A549 (cell line): Measurements from ENCODE around the gene DDX43. TPM values are rescaled to one million over a fixed set of nuclear protein-coding genes. Genes with fewer than 3 reads are reported as not detected.

Source experiments
- ATAC-seq, 2 experiments: fragments of 200-7000 bp in 1 of 2; fragments of >200 bp in 1 of 2; cut with Nextera tagmentation in 1 of 2; cut with Tn5 transposase in 1 of 2; 3 replicates each; pipeline versions ENCODE4 v1.8.0 to v1.9.1; 2018 to 2020; ENCODE audit warnings: mild to moderate bottlenecking in 1 of 2, moderate library complexity in 1 of 2
- CTCF ChIA-PET: fragments of 300-600 bp; sonication (Branson Sonifier 250); formaldehyde crosslinking; extraction: SDS; loops from one replicate; lab custom pipeline; 2021; ENCODE audit warnings: antibody characterized with exemption, inconsistent platforms; lab: Yijun Ruan, JAX
- POLR2A ChIA-PET: fragments of 350-600 bp; formaldehyde crosslinking; extraction: SDS; loops from one replicate; lab custom pipeline; 2021; ENCODE audit warnings: antibody characterized with exemption, inconsistent platforms; lab: Yijun Ruan, JAX
- DNase-seq, 2 experiments: peaks; one replicate each; pipeline versions ENCODE4 v3.0.0 to v3.0.0-alpha.2; 2011 to 2016; ENCODE audit warnings: low read depth in 1 of 2, low spot score in 1 of 2
- FAIRE-seq: peaks from 2 replicates; lab custom pipeline; 2011; peaks lifted over from hg19 to GRCh38; lab: Jason Lieb, UNC
- H3K27ac ChIP-seq, 2 experiments: fragments of >200 bp; sonication (Bioruptor Twin); formaldehyde crosslinking; 3 replicates each; pipeline ENCODE4 v1.5.1; 2016 to 2017
- H3K4me1 ChIP-seq: fragments of >200 bp; sonication (Bioruptor Twin); formaldehyde crosslinking; 3 replicates; pipeline ENCODE4 v1.6.1; 2016
- H3K4me2 ChIP-seq: fragments of >200 bp; sonication (Bioruptor Twin); formaldehyde crosslinking; 3 replicates; pipeline ENCODE4 v1.6.1; 2016
- H3K4me3 ChIP-seq: fragments of >200 bp; sonication (Bioruptor Twin); formaldehyde crosslinking; 3 replicates; pipeline ENCODE4 v1.5.1; 2016
- H3K9me3 ChIP-seq: fragments of >200 bp; sonication (Bioruptor Twin); formaldehyde crosslinking; 3 replicates; pipeline ENCODE4 v1.6.1; 2016
- CBX2 ChIP-seq: fragments of 200-600 bp; sonication (generic); IDR thresholded peaks from 2 replicates; pipeline ENCODE4 v1.6.1; 2016; ENCODE audit warnings: low read depth, mild to moderate bottlenecking, borderline replicate concordance
- CBX8 ChIP-seq: fragments of 200-600 bp; sonication (generic); IDR thresholded peaks from 2 replicates; pipeline ENCODE4 v1.6.1; 2016
- CHD2 ChIP-seq: fragments of 150-350 bp; IDR thresholded peaks from 2 replicates; pipeline ENCODE4 v1.6.1; 2014; ENCODE audit warnings: low read length; ENCODE audit not compliant: partially characterized antibody
- EHMT2 ChIP-seq: fragments of 200-600 bp; sonication (generic); IDR thresholded peaks from 2 replicates; pipeline ENCODE4 v1.6.1; 2016; ENCODE audit warnings: antibody characterized with exemption, low read depth, mild to moderate bottlenecking, moderate library complexity
- EP300 ChIP-seq, 2 experiments: fragments of >200 bp; sonication (Bioruptor Twin); formaldehyde crosslinking; IDR thresholded peaks; 2 replicates in 1 of 2; 3 replicates in 1 of 2; pipeline ENCODE4 v1.6.1; 2016 to 2017
- GATA3 ChIP-seq: IDR thresholded peaks from 2 replicates; pipeline ENCODE4 v1.6.1; 2012; ENCODE audit warnings: borderline replicate concordance
- HDAC2 ChIP-seq: fragments of 200-600 bp; sonication (generic); IDR thresholded peaks from 2 replicates; pipeline ENCODE4 v1.6.1; 2016
- HEYL ChIP-seq: fragments of 250-450 bp; sonication (Bioruptor Pico); IDR thresholded peaks from 2 replicates; pipeline ENCODE4 v1.8.0; 2021; ENCODE audit warnings: mild to moderate bottlenecking, moderate library complexity
- HOXB13 ChIP-seq: fragments of 250-450 bp; sonication (Bioruptor Pico); IDR thresholded peaks from 2 replicates; pipeline ENCODE4 v1.5.0; 2020; ENCODE audit warnings: low read depth, mild to moderate bottlenecking, moderate library complexity
- HOXB5 ChIP-seq: fragments of 250-450 bp; sonication (Bioruptor Pico); IDR thresholded peaks from 2 replicates; pipeline ENCODE4 v1.5.0; 2020; ENCODE audit warnings: mild to moderate bottlenecking, moderate library complexity
- JUN ChIP-seq, 2 experiments: fragments of >200 bp; sonication (Bioruptor Twin); formaldehyde crosslinking; IDR thresholded peaks; 2 replicates in 1 of 2; 3 replicates in 1 of 2; pipeline ENCODE4 v1.6.1; 2016 to 2017
- JUNB ChIP-seq: fragments of >200 bp; sonication (Bioruptor Twin); formaldehyde crosslinking; IDR thresholded peaks from 2 replicates; pipeline ENCODE4 v1.6.1; 2016
- KDM1A ChIP-seq: fragments of 200-600 bp; sonication (generic); IDR thresholded peaks from 2 replicates; pipeline ENCODE4 v1.6.1; 2016; ENCODE audit warnings: low read depth, mild to moderate bottlenecking
- KDM5A ChIP-seq: fragments of 200-600 bp; sonication (generic); IDR thresholded peaks from 2 replicates; pipeline ENCODE4 v1.6.1; 2016; ENCODE audit warnings: antibody characterized with exemption, mild to moderate bottlenecking
- MAZ ChIP-seq: fragments of 150-350 bp; IDR thresholded peaks from 2 replicates; pipeline ENCODE4 v1.6.1; 2014; ENCODE audit warnings: antibody characterized with exemption, low read depth, low read length, borderline replicate concordance
- NR3C1 ChIP-seq: fragments of >200 bp; sonication (Bioruptor Twin); formaldehyde crosslinking; IDR thresholded peaks from 3 replicates; pipeline ENCODE4 v1.6.1; 2017
- PHF8 ChIP-seq: fragments of 200-600 bp; sonication (generic); IDR thresholded peaks from 2 replicates; pipeline ENCODE4 v1.6.1; 2016; ENCODE audit warnings: low read depth, mild to moderate bottlenecking, antibody characterized with exemption, moderate library complexity, borderline replicate concordance
- RARB ChIP-seq: fragments of 250-450 bp; sonication (Bioruptor Pico); IDR thresholded peaks from 2 replicates; pipeline ENCODE4 v1.8.0; 2021; ENCODE audit warnings: mild to moderate bottlenecking, moderate library complexity
- RCOR1 ChIP-seq: fragments of 150-350 bp; IDR thresholded peaks from 2 replicates; pipeline ENCODE4 v1.6.1; 2014; ENCODE audit warnings: antibody characterized with exemption, low read length, low read depth
- RFX5 ChIP-seq: fragments of 450-650 bp; IDR thresholded peaks from 2 replicates; pipeline ENCODE4 v1.7.1; 2014; ENCODE audit warnings: antibody characterized with exemption, mild to moderate bottlenecking, moderate library complexity
- RNF2 ChIP-seq: fragments of 200-600 bp; sonication (generic); IDR thresholded peaks from 2 replicates; pipeline ENCODE4 v1.6.1; 2016; ENCODE audit warnings: low read depth, mild to moderate bottlenecking, antibody characterized with exemption, moderate library complexity, borderline replicate concordance
- SMC3 ChIP-seq: fragments of >200 bp; sonication (Bioruptor Twin); formaldehyde crosslinking; IDR thresholded peaks from 3 replicates; pipeline ENCODE4 v1.6.1; 2018; ENCODE audit warnings: inconsistent platforms
- TFCP2L1 ChIP-seq: fragments of 250-450 bp; sonication (Bioruptor Pico); IDR thresholded peaks from 2 replicates; pipeline ENCODE4 v1.5.0; 2021; ENCODE audit warnings: mild to moderate bottlenecking
- ZC3H11A ChIP-seq: fragments of 450-650 bp; IDR thresholded peaks from 2 replicates; pipeline ENCODE4 v1.6.1; 2014; ENCODE audit warnings: antibody characterized with exemption, mild to moderate bottlenecking
- ZSCAN20 ChIP-seq: fragments of 250-450 bp; sonication (Bioruptor Pico); IDR thresholded peaks from 2 replicates; pipeline ENCODE4 v1.8.0; 2022; ENCODE audit warnings: mild to moderate bottlenecking, moderate library complexity
- WGBS: methylation state at CpG from one replicate; pipeline ENCODE4 v1.1.6; 2017; ENCODE audit errors: missing lambda C conversion rate; 5-methylcytosine and 5-hydroxymethylcytosine counted together
- polyA plus RNA-seq, 4 experiments: library from polyadenylated mRNA; depleted of rRNA in 3 of 4; stranded (reverse); fragments of >200 nt; fragmentation: RNase III in 1 of 4; extraction: RNeasy Plus Mini Kit Qiagen cat#74134 plus additional on column Dnase treatment in 1 of 4; gene quantifications; 2 replicates in 3 of 4; 3 replicates in 1 of 4; pipeline ENCODE4 v1.2.3, GENCODE V29; 2011 to 2017
- TF ChIP-seq, protein P1 (sequence below): fragments of 250-450 bp; sonication (Bioruptor Pico); IDR thresholded peaks from 2 replicates; pipeline ENCODE4 v1.5.0; 2020; ENCODE audit warnings: low read depth, mild to moderate bottlenecking, moderate library complexity
- TF ChIP-seq, protein P2 (sequence below): IDR thresholded peaks from 2 replicates; pipeline ENCODE4 v1.6.1; 2012; ENCODE audit warnings: low read depth, borderline replicate concordance

Gene DDX43
- polyA plus RNA-seq, 2 of the 4 experiments (the other 2 are of a cell fraction) = not detected

DNA sequence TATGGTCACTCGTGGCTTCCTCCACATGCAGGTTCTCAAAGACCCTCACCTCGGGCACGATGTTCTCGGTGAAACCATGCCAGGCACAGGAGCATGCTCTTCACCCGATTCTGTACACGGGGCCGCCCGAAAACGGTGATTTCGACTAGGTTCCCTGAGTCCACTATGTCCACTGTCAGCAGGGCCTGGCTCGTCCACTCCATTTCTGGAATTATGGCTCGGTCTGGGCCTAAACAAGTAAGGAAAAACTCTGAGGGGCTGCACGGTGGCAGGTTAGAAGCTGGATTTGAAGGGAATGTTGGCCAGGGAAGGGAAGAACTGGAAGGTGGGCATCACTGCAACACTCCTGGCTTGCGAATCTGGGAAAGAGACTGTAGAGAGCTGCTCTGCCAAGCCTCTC is 25.5 kb upstream of the DDX43 start:
- FAIRE-seq = no peak
- no peak for TF ChIP-seq RCOR1
- no peak for TF ChIP-seq CBX2
- no peak for TF ChIP-seq HDAC2
- no peak for TF ChIP-seq JUNB
- TF ChIP-seq HOXB5 (CRISPR knock-in tag) = no peak
- no peak for TF ChIP-seq TFCP2L1 (CRISPR knock-in tag)
- no peak for TF ChIP-seq RNF2
- TF ChIP-seq KDM1A = no peak
- TF ChIP-seq JUN (IDR thresholded peaks at IDR 0.05) = no peak
- TF ChIP-seq MAZ = no peak
- no peak for TF ChIP-seq EP300 (IDR thresholded peaks at IDR 0.05)
- TF ChIP-seq ZSCAN20 (CRISPR knock-in tag) = no peak
- no peak for TF ChIP-seq RARB (CRISPR knock-in tag)
- no peak for TF ChIP-seq ZC3H11A
- TF ChIP-seq HEYL (CRISPR knock-in tag) = no peak

DNA sequence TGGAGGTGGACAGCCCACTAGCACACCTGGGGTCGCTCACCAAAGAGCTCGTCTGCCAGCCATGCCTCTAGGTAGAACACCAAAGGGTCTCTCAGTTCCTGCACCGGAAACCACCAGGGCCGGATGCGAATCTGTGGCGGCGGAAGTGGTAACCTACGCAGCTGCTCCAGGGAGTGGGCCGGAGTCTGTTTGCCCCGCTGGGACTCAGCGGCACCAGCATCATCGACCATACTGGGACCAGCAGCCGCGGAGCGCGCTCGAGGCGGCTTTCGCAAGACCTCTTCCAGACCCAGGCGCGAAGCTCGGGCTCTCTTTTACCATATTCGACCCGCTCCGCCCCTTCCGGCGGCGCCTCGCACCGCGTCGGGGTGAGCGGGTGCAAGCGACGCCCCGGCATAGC is 25.1 kb upstream of the DDX43 start, which contains the start of gene OOEP:
Gene OOEP, minus strand, starts transcription at position 335 of the 400 bp plus-strand sequence. Its CDS starts 105 bp downstream, at position 230.
- ChIA-PET POLR2A (no interaction called here), CTCF (no interaction called here)
- ATAC-seq = no peak
- TF ChIP-seq, protein P1, sequence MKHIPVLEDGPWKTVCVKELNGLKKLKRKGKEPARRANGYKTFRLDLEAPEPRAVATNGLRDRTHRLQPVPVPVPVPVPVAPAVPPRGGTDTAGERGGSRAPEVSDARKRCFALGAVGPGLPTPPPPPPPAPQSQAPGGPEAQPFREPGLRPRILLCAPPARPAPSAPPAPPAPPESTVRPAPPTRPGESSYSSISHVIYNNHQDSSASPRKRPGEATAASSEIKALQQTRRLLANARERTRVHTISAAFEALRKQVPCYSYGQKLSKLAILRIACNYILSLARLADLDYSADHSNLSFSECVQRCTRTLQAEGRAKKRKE (CRISPR knock-in tag) = no peak
- TF ChIP-seq HOXB13 (CRISPR knock-in tag) (no peak), EHMT2 (no peak), PHF8 (no peak), NR3C1 (no peak), KDM5A (no peak), RARB (CRISPR knock-in tag) (no peak), CBX8 (no peak), RFX5 (no peak), CHD2 (no peak), JUN (IDR thresholded peaks at IDR 0.05) (no peak)
- TF ChIP-seq, protein P2, sequence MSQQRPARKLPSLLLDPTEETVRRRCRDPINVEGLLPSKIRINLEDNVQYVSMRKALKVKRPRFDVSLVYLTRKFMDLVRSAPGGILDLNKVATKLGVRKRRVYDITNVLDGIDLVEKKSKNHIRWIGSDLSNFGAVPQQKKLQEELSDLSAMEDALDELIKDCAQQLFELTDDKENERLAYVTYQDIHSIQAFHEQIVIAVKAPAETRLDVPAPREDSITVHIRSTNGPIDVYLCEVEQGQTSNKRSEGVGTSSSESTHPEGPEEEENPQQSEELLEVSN = no peak
- WGBS = 95% methylated on average over 36 of the region's 36 CpGs
- Histone ChIP-seq H3K9me3 (no peaks in the 10 kb centered on the region), H3K27ac (no peak within 1 kb of the TSS), H3K4me2 (no peak within 1 kb of the TSS), H3K4me1 (no peaks in the 10 kb centered on the region), H3K4me3 (no peak within 1 kb of the TSS)
- FAIRE-seq = no peak
- no peak for DNase-seq

More for the DNA sequence above, 25.5 kb upstream of the DDX43 start:
- Histone ChIP-seq H3K4me3 (no peak overlapping the region), H3K4me1 (no peaks in the 10 kb centered on the region), H3K27ac (no peak overlapping the region), H3K4me2 (no peak overlapping the region), H3K9me3 (no peaks in the 10 kb centered on the region)
- no peak for ATAC-seq
- POLR2A ChIA-PET = no interaction called here
- CTCF ChIA-PET = no interaction called here
- no peak for DNase-seq
- 79% methylated on average over 14 of the region's 14 CpGs for WGBS

DNA sequence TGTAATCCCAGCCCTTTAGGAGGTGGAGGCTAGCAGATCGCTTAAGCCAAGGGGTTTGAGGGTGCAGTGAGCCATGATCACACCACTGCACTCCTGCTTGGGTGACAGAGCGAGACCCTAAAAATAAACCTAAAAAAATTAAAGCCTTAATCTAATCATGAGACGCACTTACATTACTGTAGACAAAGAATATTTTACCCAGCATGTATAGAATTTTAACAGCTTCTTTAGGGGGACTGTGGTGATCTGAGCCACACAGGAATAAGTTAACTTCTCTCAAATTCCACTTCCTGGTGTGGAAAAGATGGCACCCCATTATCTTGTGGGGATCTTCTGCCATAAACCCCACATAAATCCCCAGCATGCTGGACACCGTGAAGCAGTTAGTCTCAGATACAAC is 22.6 kb upstream of the DDX43 start:
- 93% methylated on average over 4 of the region's 4 CpGs for WGBS
- CTCF ChIA-PET = interaction anchor here (1.9 kb wide), 1 partner anchor 17 kb away, joined by 3 read pairs; no protein-coding TSS in a partner anchor
- peaks cover 8% of the 10 kb centered on the region; the same call in 2 of the 3 replicates for H3K4me1 ChIP-seq
- no peak for TF ChIP-seq GATA3
- no peak for TF ChIP-seq SMC3
- TF ChIP-seq PHF8 = no peak
- TF ChIP-seq, protein P2 = no peak
- no peak for TF ChIP-seq RNF2
- TF ChIP-seq, all 56 proteins: peak for 0
- POLR2A ChIA-PET = no interaction called here
- no peak overlapping the region for H3K4me2 ChIP-seq
- H3K9me3 ChIP-seq = no peaks in the 10 kb centered on the region
- no peak overlapping the region for H3K27ac ChIP-seq
- no peak for DNase-seq
- H3K4me3 ChIP-seq = no peak overlapping the region
- ATAC-seq = no peak
- FAIRE-seq = no peak
